ENCODE measurements around the gene CDH13. TPM values are rescaled to one million over a fixed set of nuclear protein-coding genes. Genes with fewer than 3 reads are reported as not detected.

Gene CDH13
- total and polyA plus RNA-seq, 9 of the 15 experiments (the other 6 are each of a cell fraction or from before 2014, with no cell fraction given) = 0.03 TPM; not detected in 8

GRCh38 chr16:83212301-83212841 is 585.6 kb downstream of the CDH13 start (continued):
- TF ChIP-seq, protein P1, sequence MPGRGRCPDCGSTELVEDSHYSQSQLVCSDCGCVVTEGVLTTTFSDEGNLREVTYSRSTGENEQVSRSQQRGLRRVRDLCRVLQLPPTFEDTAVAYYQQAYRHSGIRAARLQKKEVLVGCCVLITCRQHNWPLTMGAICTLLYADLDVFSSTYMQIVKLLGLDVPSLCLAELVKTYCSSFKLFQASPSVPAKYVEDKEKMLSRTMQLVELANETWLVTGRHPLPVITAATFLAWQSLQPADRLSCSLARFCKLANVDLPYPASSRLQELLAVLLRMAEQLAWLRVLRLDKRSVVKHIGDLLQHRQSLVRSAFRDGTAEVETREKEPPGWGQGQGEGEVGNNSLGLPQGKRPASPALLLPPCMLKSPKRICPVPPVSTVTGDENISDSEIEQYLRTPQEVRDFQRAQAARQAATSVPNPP (IDR thresholded peaks at IDR 0.05; ENCODE audit: borderline replicate concordance, insufficient read depth, insufficient read length) = no peak
- TF ChIP-seq SAFB2 (IDR thresholded peaks at IDR 0.05; ENCODE audit: borderline replicate concordance, low read depth, low read length, severe bottlenecking) (no peak), NKRF (IDR thresholded peaks at IDR 0.05; ENCODE audit: borderline replicate concordance) (no peak)
- TF ChIP-seq, protein P2, sequence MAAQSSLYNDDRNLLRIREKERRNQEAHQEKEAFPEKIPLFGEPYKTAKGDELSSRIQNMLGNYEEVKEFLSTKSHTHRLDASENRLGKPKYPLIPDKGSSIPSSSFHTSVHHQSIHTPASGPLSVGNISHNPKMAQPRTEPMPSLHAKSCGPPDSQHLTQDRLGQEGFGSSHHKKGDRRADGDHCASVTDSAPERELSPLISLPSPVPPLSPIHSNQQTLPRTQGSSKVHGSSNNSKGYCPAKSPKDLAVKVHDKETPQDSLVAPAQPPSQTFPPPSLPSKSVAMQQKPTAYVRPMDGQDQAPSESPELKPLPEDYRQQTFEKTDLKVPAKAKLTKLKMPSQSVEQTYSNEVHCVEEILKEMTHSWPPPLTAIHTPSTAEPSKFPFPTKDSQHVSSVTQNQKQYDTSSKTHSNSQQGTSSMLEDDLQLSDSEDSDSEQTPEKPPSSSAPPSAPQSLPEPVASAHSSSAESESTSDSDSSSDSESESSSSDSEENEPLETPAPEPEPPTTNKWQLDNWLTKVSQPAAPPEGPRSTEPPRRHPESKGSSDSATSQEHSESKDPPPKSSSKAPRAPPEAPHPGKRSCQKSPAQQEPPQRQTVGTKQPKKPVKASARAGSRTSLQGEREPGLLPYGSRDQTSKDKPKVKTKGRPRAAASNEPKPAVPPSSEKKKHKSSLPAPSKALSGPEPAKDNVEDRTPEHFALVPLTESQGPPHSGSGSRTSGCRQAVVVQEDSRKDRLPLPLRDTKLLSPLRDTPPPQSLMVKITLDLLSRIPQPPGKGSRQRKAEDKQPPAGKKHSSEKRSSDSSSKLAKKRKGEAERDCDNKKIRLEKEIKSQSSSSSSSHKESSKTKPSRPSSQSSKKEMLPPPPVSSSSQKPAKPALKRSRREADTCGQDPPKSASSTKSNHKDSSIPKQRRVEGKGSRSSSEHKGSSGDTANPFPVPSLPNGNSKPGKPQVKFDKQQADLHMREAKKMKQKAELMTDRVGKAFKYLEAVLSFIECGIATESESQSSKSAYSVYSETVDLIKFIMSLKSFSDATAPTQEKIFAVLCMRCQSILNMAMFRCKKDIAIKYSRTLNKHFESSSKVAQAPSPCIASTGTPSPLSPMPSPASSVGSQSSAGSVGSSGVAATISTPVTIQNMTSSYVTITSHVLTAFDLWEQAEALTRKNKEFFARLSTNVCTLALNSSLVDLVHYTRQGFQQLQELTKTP (IDR thresholded peaks at IDR 0.05; ENCODE audit: low read depth in 1 of 2, partially characterized antibody in 2 of 2) = no peak

Data from K562 (cell line).